HG02970 (cell line): ENCODE results near the gene LPP.

Source experiments
- ATAC-seq: cut with Tn5 transposase; IDR thresholded peaks from one replicate; pipeline ENCODE4 v1.9.1; 2021; ENCODE audit warnings: mild to moderate bottlenecking, moderate library complexity, moderate number of reproducible peaks; ENCODE audit not compliant: unreplicated experiment, low FRiP score

Gene LPP

DNA sequence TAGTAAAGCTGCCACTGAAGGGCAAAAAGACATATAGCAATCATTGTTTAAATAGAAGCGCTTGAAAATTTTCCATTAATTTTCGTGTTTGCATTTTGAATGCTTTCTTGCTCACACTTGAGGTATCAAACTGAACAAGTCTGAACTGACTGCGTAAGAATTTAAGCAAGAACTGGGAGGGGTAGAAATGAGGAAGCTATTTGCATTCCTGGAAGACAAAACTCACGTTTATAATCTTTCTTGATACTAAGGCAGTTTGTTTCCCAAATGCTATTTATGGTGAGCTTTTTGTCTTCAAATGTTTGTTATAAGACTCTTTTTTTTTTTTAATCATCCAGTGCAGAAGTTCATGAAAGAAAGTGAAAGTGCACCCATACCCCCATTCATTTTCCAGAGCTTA is 518.0 kb downstream of the LPP start:
- ATAC-seq: no peak

GRCh38 chr3:188672840-188673239 is 518.9 kb downstream of the LPP start:
- no peak for ATAC-seq

GRCh38 chr3:188673646-188674186 is 519.8 kb downstream of the LPP start:
- no peak for ATAC-seq

- ATAC-seq: no peak
Observed at GRCh38 chr3:188674595-188674994, 520.6 kb downstream of the LPP start.

GRCh38 chr3:188677344-188677743 is 523.4 kb downstream of the LPP start:
- ATAC-seq: no peak

DNA sequence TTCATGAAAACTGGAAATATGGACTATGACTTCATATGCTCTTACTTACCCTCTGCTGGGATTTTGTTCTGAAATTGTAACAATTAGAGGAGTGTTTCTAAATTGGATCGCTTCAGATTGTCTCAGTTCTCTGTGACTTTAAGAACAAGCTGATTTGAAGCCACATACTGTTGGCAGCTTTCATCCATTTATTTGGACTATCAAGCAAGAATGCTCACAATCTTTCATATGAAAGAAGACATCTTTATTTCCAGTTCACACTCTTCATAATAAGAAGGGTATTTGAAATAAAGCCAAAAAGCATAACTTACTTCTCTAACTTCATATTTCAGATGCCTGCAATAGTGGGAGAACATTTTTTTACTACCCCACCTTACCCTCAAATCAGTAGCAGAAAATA is 526.2 kb downstream of the LPP start:
- no peak for ATAC-seq

GRCh38 chr3:188680605-188681004 is 526.6 kb downstream of the LPP start:
- ATAC-seq: no peak

GRCh38 chr3:188682316-188682715 is 528.4 kb downstream of the LPP start:
- ATAC-seq: no peak

GRCh38 chr3:188683032-188683521 is 529.1 kb downstream of the LPP start:
- no peak for ATAC-seq

DNA sequence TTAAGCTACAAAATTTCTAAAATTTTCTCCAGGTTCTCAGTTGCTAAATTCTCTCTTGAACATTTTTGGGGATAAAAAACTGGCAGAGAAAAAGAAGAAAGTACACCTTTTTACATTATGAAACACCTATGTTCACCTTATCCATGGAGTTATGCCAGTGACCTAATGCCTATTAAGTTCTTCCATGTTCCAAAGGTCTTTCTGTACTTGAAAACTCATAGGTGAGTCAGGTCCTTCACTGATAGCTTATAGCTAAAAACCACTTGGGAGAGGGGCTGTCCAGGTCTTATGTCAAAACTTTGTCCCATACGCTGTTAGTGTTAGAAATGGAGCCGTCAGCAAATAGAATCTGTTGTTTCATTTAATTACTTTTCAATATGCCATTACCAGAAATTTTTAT is 530.3 kb downstream of the LPP start:
- ATAC-seq: no peak

DNA sequence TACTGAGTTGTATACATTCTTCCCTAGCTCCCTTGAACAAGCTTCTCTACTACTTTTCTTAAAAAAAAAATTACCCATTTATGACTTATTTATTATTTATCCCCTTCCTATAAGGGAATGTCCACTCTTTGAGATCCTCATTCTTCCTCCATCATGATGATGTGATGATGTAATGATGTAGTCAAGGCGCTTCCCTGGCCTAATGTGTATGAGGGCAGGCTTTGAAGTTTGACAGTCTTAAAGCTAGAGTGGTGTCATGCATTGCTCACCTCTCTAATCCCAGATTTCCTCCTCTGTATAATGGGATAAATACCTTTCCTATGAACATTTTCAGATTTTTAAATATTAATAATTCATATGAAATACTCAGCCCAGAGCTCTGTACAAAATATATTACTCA is 531.8 kb downstream of the LPP start:
- ATAC-seq: no peak

DNA sequence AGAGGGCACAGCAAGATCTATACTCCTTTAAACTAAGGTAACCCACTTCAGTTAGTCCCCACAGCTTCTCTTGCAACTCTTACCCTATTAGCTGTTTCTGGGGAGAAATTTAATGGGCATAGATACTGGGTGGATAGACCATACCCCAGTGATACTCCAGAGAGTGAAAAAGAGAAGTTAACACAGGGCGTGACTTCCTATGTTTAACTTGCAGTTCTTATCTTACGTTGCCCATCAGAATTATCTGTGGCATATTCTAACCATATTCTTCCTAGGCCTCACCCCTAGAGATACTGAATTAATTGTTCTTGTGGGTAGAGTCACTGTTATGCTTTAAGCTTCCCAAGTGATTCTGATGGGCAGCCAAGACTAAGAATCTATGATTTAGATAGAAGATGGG is 532.4 kb downstream of the LPP start:
- ATAC-seq: no peak

DNA sequence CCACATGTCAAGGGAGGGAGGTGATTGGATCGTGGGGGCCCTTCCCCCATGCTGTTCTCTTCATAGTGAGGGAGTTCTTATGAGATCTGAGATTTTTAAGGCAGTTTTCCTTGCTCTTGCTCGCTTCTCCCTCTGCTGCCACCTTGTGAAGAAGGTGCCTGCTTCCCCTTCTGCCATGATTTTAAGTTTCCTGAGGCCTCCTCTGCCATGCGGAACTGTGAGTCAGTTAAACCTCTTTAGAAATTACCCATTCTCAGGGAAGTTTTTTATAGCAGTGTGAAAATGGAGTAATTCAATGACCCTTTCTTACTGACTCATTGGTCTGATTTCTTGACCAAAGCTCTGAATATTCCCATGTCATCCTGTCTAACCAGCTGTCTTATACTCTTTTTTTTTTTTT is 533.4 kb downstream of the LPP start:
- no peak for ATAC-seq

DNA sequence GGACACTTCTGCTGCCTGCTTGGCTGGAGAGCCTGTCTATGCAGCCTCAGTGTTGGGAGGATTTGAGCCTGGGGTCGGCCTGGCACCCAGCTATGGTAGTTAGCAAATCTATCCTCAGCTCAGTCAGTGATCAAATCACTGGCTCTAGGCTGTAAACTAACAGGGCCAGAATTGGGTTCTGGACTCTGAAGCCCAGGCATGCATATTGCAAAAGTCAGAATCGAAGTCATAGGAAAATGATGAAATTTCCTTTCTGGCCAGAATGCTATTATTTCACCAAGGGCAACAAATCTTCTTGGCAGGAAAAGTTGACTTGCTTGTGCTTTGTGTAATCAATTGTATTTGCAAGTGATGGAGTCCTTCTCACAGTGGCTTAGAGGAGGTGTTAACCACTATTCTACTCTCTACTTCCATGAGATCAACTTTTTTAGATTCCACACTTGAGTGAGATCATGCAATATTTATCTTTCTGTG is 535.2 kb downstream of the LPP start:
- ATAC-seq: no peak

DNA sequence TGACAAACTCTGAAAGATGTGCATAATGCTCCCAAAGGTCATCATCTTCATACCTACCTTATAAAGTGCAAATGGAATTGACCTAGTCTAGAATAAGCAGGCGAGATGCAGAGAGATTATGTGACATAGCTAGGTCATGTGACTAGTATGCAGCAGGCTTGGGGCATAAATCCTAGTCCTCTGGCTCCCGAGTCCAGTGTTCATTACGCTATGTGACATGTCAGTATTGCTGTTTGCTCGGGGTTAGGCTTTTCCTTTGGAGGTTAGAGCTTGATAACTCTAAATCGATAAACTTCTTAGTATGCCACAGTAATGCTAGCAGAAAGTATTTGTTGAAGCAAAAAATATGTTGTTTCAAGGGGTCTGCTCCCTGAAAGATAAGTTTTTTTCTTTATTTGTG is 536.1 kb downstream of the LPP start:
- no peak for ATAC-seq

GRCh38 chr3:188691004-188691403 is 537.0 kb downstream of the LPP start:
- no peak for ATAC-seq

GRCh38 chr3:188691665-188692064 is 537.7 kb downstream of the LPP start:
- ATAC-seq: no peak

DNA sequence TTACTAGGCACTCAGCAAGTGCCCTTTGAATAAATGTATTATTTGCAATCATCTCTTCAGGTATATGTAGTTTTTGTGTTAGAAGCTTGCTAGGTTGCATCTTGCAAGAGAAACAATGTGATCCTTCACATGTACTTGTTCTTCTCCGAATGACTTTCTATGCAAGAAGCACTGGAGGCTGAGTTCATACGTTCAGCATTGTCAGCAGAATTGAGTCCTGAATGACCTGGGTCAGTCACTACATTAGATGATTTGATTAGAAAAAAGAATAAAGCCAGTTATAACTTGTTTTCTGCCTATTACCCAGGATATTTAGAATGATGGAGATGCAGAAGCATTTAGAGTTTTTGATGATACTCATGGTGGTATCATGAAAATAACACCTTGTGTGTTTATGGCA is 538.7 kb downstream of the LPP start:
- no peak for ATAC-seq

GRCh38 chr3:188693435-188693834 is 539.5 kb downstream of the LPP start:
- no peak for ATAC-seq

DNA sequence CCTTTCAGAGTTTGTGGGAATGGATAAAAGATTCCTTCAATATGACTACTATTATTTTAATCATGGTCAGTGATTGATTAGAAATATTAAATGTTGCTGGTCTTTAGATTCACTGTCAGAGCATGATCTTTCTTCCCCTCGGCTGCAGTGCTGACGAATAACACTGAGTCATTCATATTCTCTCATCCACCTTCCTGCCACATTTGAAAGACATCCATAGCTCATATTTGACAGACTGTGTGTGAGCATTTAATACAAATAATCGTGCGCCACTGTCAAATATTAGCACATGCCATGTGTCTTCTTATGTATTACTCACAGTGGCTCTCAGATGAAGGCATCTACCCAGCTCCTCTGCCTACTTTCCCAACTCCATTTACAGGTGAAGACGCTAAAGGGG is 541.3 kb downstream of the LPP start:
- ATAC-seq: no peak

GRCh38 chr3:188697127-188697526 is 543.2 kb downstream of the LPP start:
- peak; percentile 68 for ATAC-seq

GRCh38 chr3:188698436-188698835 is 544.5 kb downstream of the LPP start:
- no peak for ATAC-seq

DNA sequence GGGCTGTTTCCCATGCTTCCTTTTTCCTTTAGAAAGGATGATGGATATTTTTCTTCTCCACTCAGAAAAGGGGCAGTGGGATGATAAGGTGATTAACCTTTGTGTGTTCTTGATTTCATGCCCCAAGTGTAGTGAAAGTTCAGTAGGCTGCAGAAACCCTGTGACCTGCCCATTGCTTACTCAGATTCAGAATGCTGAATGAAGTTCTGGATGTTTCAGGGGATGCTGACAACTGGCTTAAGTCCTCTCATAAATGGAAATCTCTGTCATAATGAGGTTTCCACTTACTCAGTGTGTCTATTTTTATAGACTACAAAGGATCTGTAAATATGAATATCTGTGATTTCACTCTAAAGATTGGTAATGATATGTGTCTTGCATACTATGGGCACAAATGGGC is 546.5 kb downstream of the LPP start:
- no peak for ATAC-seq
